ENCODE results near the gene RPL9. TPM values are rescaled to one million over a fixed set of nuclear protein-coding genes. Genes with fewer than 3 reads are reported as not detected.

Gene RPL9
- total RNA-seq, 1 experiment from 2014 or later: 386 TPM

DNA sequence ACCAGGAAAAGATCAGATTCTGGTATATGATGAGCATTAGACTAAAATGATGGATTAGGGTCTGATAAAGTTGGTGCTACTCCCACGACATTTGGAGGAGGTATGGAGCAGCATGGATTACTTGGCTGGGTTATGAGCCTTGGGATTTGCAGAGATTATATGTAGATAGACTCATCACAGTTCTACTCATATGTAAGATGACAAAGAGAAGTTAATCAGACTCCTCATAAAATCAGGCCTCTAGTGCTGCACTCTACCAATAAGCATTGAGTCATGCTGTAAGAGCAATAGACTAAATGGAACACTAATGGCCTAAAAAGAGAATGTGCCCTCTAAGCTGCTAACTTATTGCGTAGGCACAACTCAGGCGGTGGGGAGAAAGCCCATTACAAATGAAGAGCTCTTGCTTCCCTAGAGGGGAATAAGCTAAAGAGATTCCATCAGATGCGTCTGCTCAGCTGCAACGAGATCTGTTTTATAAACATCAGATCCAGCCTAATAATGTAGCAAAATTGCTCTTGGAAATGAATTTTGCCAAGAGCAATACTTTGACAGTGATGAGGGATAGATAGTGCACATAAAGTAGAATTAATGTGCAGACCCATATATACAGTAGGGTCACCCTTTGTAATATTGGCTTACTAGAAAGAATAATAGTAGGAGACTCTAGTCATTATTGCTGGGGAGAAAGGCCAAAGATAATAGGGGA lies 17.6 kb upstream of the RPL9 start:
- Histone ChIP-seq H3K4me1 (ENCODE audit: control insufficient read depth, insufficient read depth, low read length) (no peaks in the 10 kb centered on the region), H3K36me3 (ENCODE audit: control insufficient read depth, insufficient read depth, low read length) (no peaks in the 10 kb centered on the region; the same call in 1 of the 2 replicates), H3K9me3 (ENCODE audit: control insufficient read depth, insufficient read depth, low read depth, low read length) (no peaks in the 10 kb centered on the region), H3K4me3 (ENCODE audit: low read depth in 2 of 2, low read length in 2 of 2) (no peak overlapping the region), H3K27ac (ENCODE audit: low read length) (no peak overlapping the region), H3K27me3 (ENCODE audit: control insufficient read depth, insufficient read depth, low read length) (no peaks in the 10 kb centered on the region)
- ATAC-seq (no peak), DNase-seq (ENCODE audit: low read depth, low spot score) (no peak)
- intact Hi-C loops (cut with micrococcal nuclease; ENCODE audit: unreplicated experiment): no loop called here
- no TSS peak for BruUV-seq (replicated peaks)
- ChIA-PET POLR2A (no interaction called here), CTCF (interaction anchor here (0.6 kb wide), 1 partner anchor 422 kb away, joined by 4 read pairs; no protein-coding TSS in a partner anchor)
- no peak for TF ChIP-seq TCF7L2 (IDR thresholded peaks at IDR 0.05; ENCODE audit: low read depth, low read length)
- in situ Hi-C loops (cut with HindIII; ENCODE audit: low pct_unique_long_range_greater_than_20kb, low sequenced_read_pairs): no loop called here

DNA sequence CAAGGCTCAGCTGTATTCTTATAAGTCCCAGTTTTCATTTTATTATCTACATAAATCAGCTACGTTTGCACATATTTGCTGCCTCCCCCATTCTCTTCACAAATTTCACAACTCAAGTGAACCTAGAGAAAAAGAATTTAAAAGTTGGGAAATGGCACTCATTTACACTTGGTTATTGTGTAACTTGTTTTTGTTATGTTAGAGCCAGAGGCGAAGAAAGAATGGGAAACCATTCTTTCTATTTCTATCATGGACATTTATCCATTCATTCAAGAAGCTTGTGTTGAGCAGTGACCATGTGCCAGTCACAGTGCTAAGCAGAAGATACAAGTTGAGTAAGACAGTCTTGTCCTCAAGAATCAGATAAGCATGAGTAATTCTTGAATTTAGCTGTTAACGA lies 13.7 kb upstream of the RPL9 start:
- BruUV-seq (replicated peaks): no TSS peak
- H3K4me3 ChIP-seq (ENCODE audit: low read depth in 2 of 2, low read length in 2 of 2): no peak overlapping the region
- ChIA-PET POLR2A (interaction anchor here (0.5 kb wide), 1 partner anchor 359 kb away, joined by 11 read pairs; no protein-coding TSS in a partner anchor), CTCF (no interaction called here)
- H3K9me3 ChIP-seq (ENCODE audit: control insufficient read depth, insufficient read depth, low read depth, low read length): no peaks in the 10 kb centered on the region
- H3K36me3 ChIP-seq (ENCODE audit: control insufficient read depth, insufficient read depth, low read length): peaks cover 2% of the 10 kb centered on the region
- DNase-seq (ENCODE audit: low read depth, low spot score) (no peak), ATAC-seq (no peak)
- intact Hi-C loops (cut with micrococcal nuclease; ENCODE audit: unreplicated experiment) (loop anchor here (5.0 kb wide), 1 partner anchor 185 kb away; no protein-coding TSS in a partner anchor), in situ Hi-C loops (cut with HindIII; ENCODE audit: low pct_unique_long_range_greater_than_20kb, low sequenced_read_pairs) (no loop called here)
- no peaks in the 10 kb centered on the region for H3K27me3 ChIP-seq (ENCODE audit: control insufficient read depth, insufficient read depth, low read length)
- no peak overlapping the region for H3K27ac ChIP-seq (ENCODE audit: low read length)
- TF ChIP-seq, protein P1, sequence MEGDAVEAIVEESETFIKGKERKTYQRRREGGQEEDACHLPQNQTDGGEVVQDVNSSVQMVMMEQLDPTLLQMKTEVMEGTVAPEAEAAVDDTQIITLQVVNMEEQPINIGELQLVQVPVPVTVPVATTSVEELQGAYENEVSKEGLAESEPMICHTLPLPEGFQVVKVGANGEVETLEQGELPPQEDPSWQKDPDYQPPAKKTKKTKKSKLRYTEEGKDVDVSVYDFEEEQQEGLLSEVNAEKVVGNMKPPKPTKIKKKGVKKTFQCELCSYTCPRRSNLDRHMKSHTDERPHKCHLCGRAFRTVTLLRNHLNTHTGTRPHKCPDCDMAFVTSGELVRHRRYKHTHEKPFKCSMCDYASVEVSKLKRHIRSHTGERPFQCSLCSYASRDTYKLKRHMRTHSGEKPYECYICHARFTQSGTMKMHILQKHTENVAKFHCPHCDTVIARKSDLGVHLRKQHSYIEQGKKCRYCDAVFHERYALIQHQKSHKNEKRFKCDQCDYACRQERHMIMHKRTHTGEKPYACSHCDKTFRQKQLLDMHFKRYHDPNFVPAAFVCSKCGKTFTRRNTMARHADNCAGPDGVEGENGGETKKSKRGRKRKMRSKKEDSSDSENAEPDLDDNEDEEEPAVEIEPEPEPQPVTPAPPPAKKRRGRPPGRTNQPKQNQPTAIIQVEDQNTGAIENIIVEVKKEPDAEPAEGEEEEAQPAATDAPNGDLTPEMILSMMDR (IDR thresholded peaks at IDR 0.05): no peak
- TF ChIP-seq, protein P2, sequence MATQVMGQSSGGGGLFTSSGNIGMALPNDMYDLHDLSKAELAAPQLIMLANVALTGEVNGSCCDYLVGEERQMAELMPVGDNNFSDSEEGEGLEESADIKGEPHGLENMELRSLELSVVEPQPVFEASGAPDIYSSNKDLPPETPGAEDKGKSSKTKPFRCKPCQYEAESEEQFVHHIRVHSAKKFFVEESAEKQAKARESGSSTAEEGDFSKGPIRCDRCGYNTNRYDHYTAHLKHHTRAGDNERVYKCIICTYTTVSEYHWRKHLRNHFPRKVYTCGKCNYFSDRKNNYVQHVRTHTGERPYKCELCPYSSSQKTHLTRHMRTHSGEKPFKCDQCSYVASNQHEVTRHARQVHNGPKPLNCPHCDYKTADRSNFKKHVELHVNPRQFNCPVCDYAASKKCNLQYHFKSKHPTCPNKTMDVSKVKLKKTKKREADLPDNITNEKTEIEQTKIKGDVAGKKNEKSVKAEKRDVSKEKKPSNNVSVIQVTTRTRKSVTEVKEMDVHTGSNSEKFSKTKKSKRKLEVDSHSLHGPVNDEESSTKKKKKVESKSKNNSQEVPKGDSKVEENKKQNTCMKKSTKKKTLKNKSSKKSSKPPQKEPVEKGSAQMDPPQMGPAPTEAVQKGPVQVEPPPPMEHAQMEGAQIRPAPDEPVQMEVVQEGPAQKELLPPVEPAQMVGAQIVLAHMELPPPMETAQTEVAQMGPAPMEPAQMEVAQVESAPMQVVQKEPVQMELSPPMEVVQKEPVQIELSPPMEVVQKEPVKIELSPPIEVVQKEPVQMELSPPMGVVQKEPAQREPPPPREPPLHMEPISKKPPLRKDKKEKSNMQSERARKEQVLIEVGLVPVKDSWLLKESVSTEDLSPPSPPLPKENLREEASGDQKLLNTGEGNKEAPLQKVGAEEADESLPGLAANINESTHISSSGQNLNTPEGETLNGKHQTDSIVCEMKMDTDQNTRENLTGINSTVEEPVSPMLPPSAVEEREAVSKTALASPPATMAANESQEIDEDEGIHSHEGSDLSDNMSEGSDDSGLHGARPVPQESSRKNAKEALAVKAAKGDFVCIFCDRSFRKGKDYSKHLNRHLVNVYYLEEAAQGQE (IDR thresholded peaks at IDR 0.05; ENCODE audit: insufficient read depth in 1 of 2, low read depth in 2 of 2, low read length in 1 of 2): no peak
- TF ChIP-seq POLR2AphosphoS5 (IDR thresholded peaks at IDR 0.05; ENCODE audit: low read depth, low read length): no peak
- no peak for TF ChIP-seq TCF7L2 (IDR thresholded peaks at IDR 0.05; ENCODE audit: low read depth, low read length)
- TF ChIP-seq SIN3A (IDR thresholded peaks at IDR 0.05; ENCODE audit: borderline replicate concordance, insufficient read depth, low read depth, low read length): no peak
- H3K4me1 ChIP-seq (ENCODE audit: control insufficient read depth, insufficient read depth, low read length): no peaks in the 10 kb centered on the region

DNA sequence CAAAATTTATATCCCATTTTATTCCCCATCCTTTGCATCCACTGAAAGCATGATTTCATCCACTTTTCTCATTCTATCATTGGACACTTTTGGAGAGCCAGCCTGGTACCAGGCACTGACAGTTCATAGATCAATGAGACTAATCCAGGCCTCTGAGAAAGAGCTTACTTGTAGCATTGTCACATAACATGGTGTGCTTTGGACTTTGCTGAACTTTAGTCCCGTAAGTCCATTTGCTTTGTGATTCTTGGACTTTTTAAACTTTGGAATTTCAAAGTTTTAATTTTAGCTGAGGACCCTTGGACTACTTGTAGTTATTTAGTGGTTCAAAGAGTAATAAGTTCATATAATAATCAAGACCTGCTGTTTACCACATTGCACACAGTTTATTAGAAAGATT lies 11.7 kb upstream of the RPL9 start:
- Histone ChIP-seq H3K27ac (ENCODE audit: low read length) (no peak overlapping the region), H3K4me3 (ENCODE audit: low read depth in 2 of 2, low read length in 2 of 2) (no peak overlapping the region), H3K36me3 (ENCODE audit: control insufficient read depth, insufficient read depth, low read length) (peaks cover 6% of the 10 kb centered on the region), H3K9me3 (ENCODE audit: control insufficient read depth, insufficient read depth, low read depth, low read length) (no peaks in the 10 kb centered on the region), H3K4me1 (ENCODE audit: control insufficient read depth, insufficient read depth, low read length) (no peaks in the 10 kb centered on the region), H3K27me3 (ENCODE audit: control insufficient read depth, insufficient read depth, low read length) (no peaks in the 10 kb centered on the region)
- intact Hi-C loops (cut with micrococcal nuclease; ENCODE audit: unreplicated experiment) (loop anchor here (5.0 kb wide), 1 partner anchor 187 kb away; no protein-coding TSS in a partner anchor), in situ Hi-C loops (cut with HindIII; ENCODE audit: low pct_unique_long_range_greater_than_20kb, low sequenced_read_pairs) (no loop called here)
- ChIA-PET POLR2A (no interaction called here), CTCF (no interaction called here)
- no peak for ATAC-seq
- TF ChIP-seq, protein P2 (IDR thresholded peaks at IDR 0.05; ENCODE audit: insufficient read depth in 1 of 2, low read depth in 2 of 2, low read length in 1 of 2): no peak
- TF ChIP-seq SIN3A (IDR thresholded peaks at IDR 0.05; ENCODE audit: borderline replicate concordance, insufficient read depth, low read depth, low read length) (no peak), TCF7L2 (IDR thresholded peaks at IDR 0.05; ENCODE audit: low read depth, low read length) (no peak), POLR2AphosphoS5 (IDR thresholded peaks at IDR 0.05; ENCODE audit: low read depth, low read length) (no peak)
- TF ChIP-seq, protein P1 (IDR thresholded peaks at IDR 0.05): no peak
- DNase-seq (ENCODE audit: low read depth, low spot score): no peak
- no TSS peak for BruUV-seq (replicated peaks)

All from Panc1 (cell line).